Gastrocnemius medialis (tissue), 4 donors: ENCODE data around the gene TGFBRAP1.

Source experiments
- CTCF ChIP-seq, 5 experiments: fragments of 450-650 bp in 3 of 5; fragments of 200-600 bp in 2 of 5; sonication (generic) in 2 of 5; IDR thresholded peaks in 4 of 5; conservative IDR thresholded peaks in 1 of 5; 1 replicate in 4 of 5; 2 replicates in 1 of 5; pipeline ENCODE4 v1.5.1; 2016 to 2019; ENCODE audit warnings: antibody characterized with exemption in 5 of 5, mild to moderate bottlenecking in 3 of 5, moderate library complexity in 3 of 5
- POLR2A ChIP-seq, 2 donors: fragments of 450-650 bp; IDR thresholded peaks; one replicate each; pipeline ENCODE4 v1.6.1; 2017; ENCODE audit warnings: antibody characterized with exemption in 2 of 2, mild to moderate bottlenecking in 2 of 2, moderate library complexity in 2 of 2

GRCh38 chr2:105334211-105334610 is 4.7 kb upstream of the TGFBRAP1 start:
- TF ChIP-seq CTCF (IDR thresholded peaks at IDR 0.05 in 4 of 5, conservative IDR thresholded peaks at IDR 0.05 in 1 of 5) = no peak
- TF ChIP-seq POLR2A (IDR thresholded peaks at IDR 0.05) = no peak
